Measurements from ENCODE around the gene CELA2B.
"Not testable (repeated sequence)": the region's sequence is repeated elsewhere in the genome, so short reads cannot be mapped to it uniquely, and the experiment has no call there.

DNA sequence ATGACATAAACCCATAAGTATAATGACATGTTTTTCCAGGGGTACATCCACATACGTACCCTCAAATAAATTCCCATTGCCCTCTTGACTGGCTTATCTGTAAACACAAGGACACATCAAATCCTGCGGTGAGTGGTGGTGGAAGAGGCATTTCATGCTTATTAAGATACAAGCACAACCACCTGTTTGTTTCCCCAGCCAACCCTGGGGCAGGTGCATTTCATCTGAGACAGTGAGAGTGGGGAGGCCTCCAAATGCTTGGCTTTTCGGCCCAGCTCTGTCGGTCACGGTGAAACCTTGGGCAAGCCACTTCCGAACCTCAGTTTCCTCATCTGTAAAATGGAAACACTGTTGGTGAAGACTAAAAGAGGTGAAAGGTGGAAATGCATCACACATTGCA, 8.5 kb downstream of the CELA2B start:
- TF ChIP-seq, protein P1, sequence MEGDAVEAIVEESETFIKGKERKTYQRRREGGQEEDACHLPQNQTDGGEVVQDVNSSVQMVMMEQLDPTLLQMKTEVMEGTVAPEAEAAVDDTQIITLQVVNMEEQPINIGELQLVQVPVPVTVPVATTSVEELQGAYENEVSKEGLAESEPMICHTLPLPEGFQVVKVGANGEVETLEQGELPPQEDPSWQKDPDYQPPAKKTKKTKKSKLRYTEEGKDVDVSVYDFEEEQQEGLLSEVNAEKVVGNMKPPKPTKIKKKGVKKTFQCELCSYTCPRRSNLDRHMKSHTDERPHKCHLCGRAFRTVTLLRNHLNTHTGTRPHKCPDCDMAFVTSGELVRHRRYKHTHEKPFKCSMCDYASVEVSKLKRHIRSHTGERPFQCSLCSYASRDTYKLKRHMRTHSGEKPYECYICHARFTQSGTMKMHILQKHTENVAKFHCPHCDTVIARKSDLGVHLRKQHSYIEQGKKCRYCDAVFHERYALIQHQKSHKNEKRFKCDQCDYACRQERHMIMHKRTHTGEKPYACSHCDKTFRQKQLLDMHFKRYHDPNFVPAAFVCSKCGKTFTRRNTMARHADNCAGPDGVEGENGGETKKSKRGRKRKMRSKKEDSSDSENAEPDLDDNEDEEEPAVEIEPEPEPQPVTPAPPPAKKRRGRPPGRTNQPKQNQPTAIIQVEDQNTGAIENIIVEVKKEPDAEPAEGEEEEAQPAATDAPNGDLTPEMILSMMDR (IDR thresholded peaks at IDR 0.05), result not testable (repeated sequence)
- not testable (repeated sequence) for TF ChIP-seq POLR2A (IDR thresholded peaks at IDR 0.05)
